Stimulated activated CD4-positive, alpha-beta T cell treated with anti-CD3 and anti-CD28 coated beads, Interleukin-12 subunit alpha, Interleukin-12 subunit beta, amount 100 ng/mL, for 4 hours (primary cell): ENCODE data around the gene COL13A1.

Experiments used
- DNase-seq: peaks from one replicate; pipeline ENCODE4 v3.0.0-alpha.2; 2020

Gene COL13A1

GRCh38 chr10:69913606-69914382 is 112.1 kb downstream of the COL13A1 start:
- DNase-seq, result no peak

- DNase-seq, result peak; percentile 46
Measured at GRCh38 chr10:69914398-69915214, 112.9 kb downstream of the COL13A1 start.

- no peak for DNase-seq
Measured at GRCh38 chr10:69915215-69915560, 113.5 kb downstream of the COL13A1 start.

GRCh38 chr10:69916118-69916517 is 114.4 kb downstream of the COL13A1 start:
- DNase-seq, result no peak

GRCh38 chr10:69918036-69918435 is 116.3 kb downstream of the COL13A1 start:
- no peak for DNase-seq

GRCh38 chr10:69919250-69919649 is 117.5 kb downstream of the COL13A1 start:
- DNase-seq, result no peak

- no peak for DNase-seq
Measured at GRCh38 chr10:69925111-69925510, 123.4 kb downstream of the COL13A1 start.

GRCh38 chr10:69928339-69928738 is 126.6 kb downstream of the COL13A1 start:
- no peak for DNase-seq

- no peak for DNase-seq
Measured at GRCh38 chr10:69929575-69929974, 127.9 kb downstream of the COL13A1 start.

GRCh38 chr10:69934768-69935167 is 133.1 kb downstream of the COL13A1 start:
- no peak for DNase-seq

GRCh38 chr10:69936091-69936490 is 134.4 kb downstream of the COL13A1 start:
- DNase-seq, result no peak

- DNase-seq, result no peak
Measured at GRCh38 chr10:69938541-69938991, 136.9 kb downstream of the COL13A1 start.

GRCh38 chr10:69939061-69939460 is 137.4 kb downstream of the COL13A1 start:
- DNase-seq, result no peak

- DNase-seq, result no peak
Measured at GRCh38 chr10:69939481-69939880, 137.8 kb downstream of the COL13A1 start.

- DNase-seq, result no peak
Measured at GRCh38 chr10:69941730-69942129, 140.0 kb downstream of the COL13A1 start.

- no peak for DNase-seq
Measured at GRCh38 chr10:69943292-69943820, 141.7 kb downstream of the COL13A1 start.

- no peak for DNase-seq
Measured at GRCh38 chr10:69944761-69945160, 143.1 kb downstream of the COL13A1 start.

- DNase-seq, result no peak
Measured at GRCh38 chr10:69948261-69948660, 146.6 kb downstream of the COL13A1 start.

- DNase-seq, result no peak
Measured at GRCh38 chr10:69949770-69950169, 148.1 kb downstream of the COL13A1 start.

GRCh38 chr10:69951658-69952057 is 150.0 kb downstream of the COL13A1 start:
- no peak for DNase-seq

- DNase-seq, result no peak
Measured at GRCh38 chr10:69952069-69952800, 150.5 kb downstream of the COL13A1 start.

- DNase-seq, result no peak
Measured at GRCh38 chr10:69952821-69953221, 151.1 kb downstream of the COL13A1 start.

GRCh38 chr10:69953851-69954250 is 152.1 kb downstream of the COL13A1 start:
- no peak for DNase-seq
